Natural killer cell treated with Interleukin-12 subunit alpha and Interleukin-12 subunit beta and Interleukin-15 and Interleukin-18, amount 100 ng/mL, for 72 hours (primary cell): ENCODE measurements around the gene EML4. TPM values are rescaled to one million over a fixed set of nuclear protein-coding genes. Genes with fewer than 3 reads are reported as not detected.

Experiments
- ATAC-seq, 2 donors: fragments of 150-1000 bp; cut with Tn5 transposase in 1 of 2; sonication (Bioruptor Pico), chemical (Tn5 transposase) in 1 of 2; 2 replicates each; pipeline ENCODE4 v1.10.0; 2021
- DNase-seq: peaks from one replicate; pipeline ENCODE4 v3.0.0; 2022; ENCODE audit warnings: low spot score
- H3K27ac Mint-ChIP-seq, 2 donors: 1 replicate in 1 of 2; 2 replicates in 1 of 2; pipeline ENCODE4 v1.8.0; 2022; ENCODE audit warnings: mixed read lengths in 2 of 2, mild to moderate bottlenecking in 1 of 2, moderate library complexity in 1 of 2
- H3K27me3 Mint-ChIP-seq, 2 donors: 1 replicate in 1 of 2; 2 replicates in 1 of 2; pipeline ENCODE4 v1.8.0; 2022; ENCODE audit warnings: mixed read lengths in 2 of 2
- H3K36me3 Mint-ChIP-seq: one replicate; pipeline ENCODE4 v1.8.0; 2022; ENCODE audit warnings: mixed read lengths
- H3K4me1 Mint-ChIP-seq, 2 donors: 1 replicate in 1 of 2; 2 replicates in 1 of 2; pipeline ENCODE4 v1.8.0; 2022; ENCODE audit warnings: low read depth in 2 of 2, mixed read lengths in 2 of 2, mild to moderate bottlenecking in 1 of 2
- H3K4me3 Mint-ChIP-seq: one replicate; pipeline ENCODE4 v1.8.0; 2022; ENCODE audit warnings: mixed read lengths
- H3K9me3 Mint-ChIP-seq: 2 replicates; pipeline ENCODE4 v1.8.0; 2022; ENCODE audit warnings: mixed read lengths
- total RNA-seq, 2 donors: library from RNA; stranded (reverse); gene quantifications; one replicate each; pipeline ENCODE4 v1.2.3, GENCODE V29; 2022

The EML4 gene
- total RNA-seq, 2 donors from 2014 or later: 73.4 to 140 TPM

DNA sequence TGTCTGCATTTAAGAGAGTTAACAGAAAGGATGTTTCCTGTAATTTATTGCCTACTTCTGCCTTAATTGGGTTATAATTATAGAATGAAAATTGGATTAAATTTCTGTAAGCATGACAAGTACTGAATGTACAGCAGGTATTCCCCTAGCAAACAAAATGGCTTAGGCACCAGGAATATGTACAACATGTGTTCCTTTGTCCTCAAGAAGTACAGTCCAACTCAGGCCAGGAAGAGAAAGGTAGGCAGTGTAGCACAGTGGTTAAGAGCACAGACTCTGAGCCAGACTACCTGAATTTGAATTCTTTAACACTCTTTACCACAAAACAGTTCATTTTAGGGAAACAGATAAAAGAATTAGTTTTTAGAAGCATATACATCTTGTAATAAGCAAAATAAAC is 148.8 kb downstream of the EML4 start:
- Mint-ChIP-seq H3K4me3 (no peak overlapping the region), H3K9me3 (no peaks in the 10 kb centered on the region), H3K4me1 (peaks cover 10 to 12% of the 10 kb centered on the region in 2 donors), H3K36me3 (peaks cover 19% of the 10 kb centered on the region), H3K27ac (peak overlapping the region in 1 of 2 donors; percentile 45), H3K27me3 (no peaks in the 10 kb centered on the region)
- no peak for DNase-seq
- ATAC-seq: no peak

GRCh38 chr2:42319265-42319664 is 150.1 kb downstream of the EML4 start:
- Mint-ChIP-seq H3K27me3 (no peaks in the 10 kb centered on the region), H3K4me3 (no peak overlapping the region), H3K36me3 (peaks cover 18% of the 10 kb centered on the region), H3K27ac (no peak overlapping the region), H3K9me3 (no peaks in the 10 kb centered on the region), H3K4me1 (peaks cover 10 to 12% of the 10 kb centered on the region in 2 donors)
- DNase-seq: no peak
- no peak for ATAC-seq

DNA sequence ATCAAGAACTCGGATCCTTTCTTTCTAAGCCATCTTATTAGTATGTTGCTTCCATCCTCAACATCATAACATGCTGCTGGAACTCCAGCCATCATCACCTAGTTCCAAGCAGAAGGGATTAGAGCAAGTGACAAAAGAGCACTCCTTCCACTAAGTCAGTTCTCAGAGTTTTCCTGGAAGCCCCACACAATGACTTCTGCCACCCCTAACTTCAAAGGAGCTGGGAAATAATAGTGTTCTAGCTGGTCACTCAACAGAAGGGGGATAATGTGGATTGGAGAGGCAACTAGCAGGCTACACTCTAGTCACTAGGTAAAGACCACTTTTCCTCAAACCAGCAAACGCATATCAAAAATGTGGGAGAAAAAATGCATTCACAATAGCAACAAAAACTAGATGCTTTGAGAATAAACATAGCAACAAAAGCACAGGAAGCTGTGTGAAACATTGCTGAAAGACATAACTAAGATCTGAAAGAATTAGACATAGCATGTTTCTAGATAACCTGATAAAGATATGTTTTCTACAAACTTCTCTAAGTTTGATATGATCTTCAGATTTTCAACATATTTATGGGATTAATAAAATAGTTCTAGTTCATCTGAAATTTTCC is 152.4 kb downstream of the EML4 start:
- Mint-ChIP-seq H3K9me3 (no peaks in the 10 kb centered on the region), H3K4me3 (no peak overlapping the region), H3K27ac (no peak overlapping the region), H3K27me3 (no peaks in the 10 kb centered on the region), H3K4me1 (peaks cover 0 to 3% of the 10 kb centered on the region in 2 donors), H3K36me3 (peaks cover 8% of the 10 kb centered on the region)
- ATAC-seq (no peak), DNase-seq (no peak)

- peaks cover 0 to 3% of the 10 kb centered on the region in 2 donors for H3K4me1 Mint-ChIP-seq
- ATAC-seq (no peak), DNase-seq (no peak)
- H3K4me3 Mint-ChIP-seq: no peak overlapping the region
- H3K36me3 Mint-ChIP-seq: peaks cover 8% of the 10 kb centered on the region
- H3K9me3 Mint-ChIP-seq: no peaks in the 10 kb centered on the region
- H3K27ac Mint-ChIP-seq: peak overlapping the region; percentile 26 to 51
- H3K27me3 Mint-ChIP-seq: no peaks in the 10 kb centered on the region
Observed at GRCh38 chr2:42324244-42324643, 155.1 kb downstream of the EML4 start.

- no peak overlapping the region for H3K4me3 Mint-ChIP-seq
- peaks cover 14% of the 10 kb centered on the region for H3K36me3 Mint-ChIP-seq
- DNase-seq (no peak), ATAC-seq (no peak)
- H3K4me1 Mint-ChIP-seq: peaks cover 0 to 3% of the 10 kb centered on the region in 2 donors
- no peaks in the 10 kb centered on the region for H3K9me3 Mint-ChIP-seq
- H3K27ac Mint-ChIP-seq: no peak overlapping the region
- no peaks in the 10 kb centered on the region for H3K27me3 Mint-ChIP-seq
Observed at GRCh38 chr2:42324949-42325348, 155.8 kb downstream of the EML4 start.

GRCh38 chr2:42325609-42326008 is 156.5 kb downstream of the EML4 start:
- Mint-ChIP-seq H3K4me3 (no peak overlapping the region), H3K9me3 (no peaks in the 10 kb centered on the region), H3K27me3 (no peaks in the 10 kb centered on the region), H3K27ac (no peak overlapping the region), H3K36me3 (peaks cover 12% of the 10 kb centered on the region), H3K4me1 (peaks cover 0 to 3% of the 10 kb centered on the region in 2 donors)
- DNase-seq (no peak), ATAC-seq (no peak)

GRCh38 chr2:42327125-42327524 is 158.0 kb downstream of the EML4 start:
- H3K36me3 Mint-ChIP-seq: peaks cover 19% of the 10 kb centered on the region
- ATAC-seq: no peak
- no peaks in the 10 kb centered on the region for H3K9me3 Mint-ChIP-seq
- no peak for DNase-seq
- no peaks in the 10 kb centered on the region for H3K27me3 Mint-ChIP-seq
- H3K27ac Mint-ChIP-seq: peak overlapping the region in 1 of 2 donors; percentile 47
- H3K4me1 Mint-ChIP-seq: peaks cover 0 to 3% of the 10 kb centered on the region in 2 donors
- H3K4me3 Mint-ChIP-seq: no peak overlapping the region

DNA sequence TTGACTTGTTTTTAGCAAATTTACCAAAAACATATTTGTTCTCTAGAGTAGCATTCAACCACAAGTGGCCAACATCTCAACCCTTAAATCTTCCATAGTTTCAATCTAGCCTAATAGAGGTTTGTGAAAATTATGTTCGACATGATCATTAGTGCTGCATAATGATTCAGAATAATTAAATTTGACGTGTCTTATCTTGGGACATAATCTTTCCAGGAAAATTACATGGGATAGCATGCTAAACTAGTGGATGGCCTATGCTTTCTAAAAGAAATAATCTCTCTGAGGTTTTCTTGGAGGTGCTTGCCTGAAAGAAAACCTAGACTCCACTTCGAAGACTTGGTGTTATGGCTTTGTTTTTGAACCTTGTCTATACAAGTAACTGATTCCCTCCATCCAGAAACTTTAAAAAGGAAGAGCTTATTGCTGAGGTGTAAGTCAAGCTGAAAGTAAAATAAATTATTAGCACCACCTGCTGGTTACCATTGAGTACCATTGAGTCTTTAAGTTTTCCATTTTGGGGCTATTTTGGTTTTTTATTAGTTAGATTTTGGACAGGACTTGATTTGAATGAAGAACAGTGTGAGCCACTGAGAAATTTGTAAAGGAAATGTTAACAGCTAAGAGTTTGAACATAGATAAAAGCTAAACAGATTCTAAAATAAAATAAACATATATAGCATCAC is 159.1 kb downstream of the EML4 start:
- ATAC-seq (no peak), DNase-seq (no peak)
- peaks cover 24% of the 10 kb centered on the region for H3K36me3 Mint-ChIP-seq
- no peaks in the 10 kb centered on the region for H3K27me3 Mint-ChIP-seq
- no peaks in the 10 kb centered on the region for H3K9me3 Mint-ChIP-seq
- no peak overlapping the region for H3K4me3 Mint-ChIP-seq
- no peak overlapping the region for H3K27ac Mint-ChIP-seq
- H3K4me1 Mint-ChIP-seq: peaks cover 0 to 3% of the 10 kb centered on the region in 2 donors

- Mint-ChIP-seq H3K36me3 (peaks cover 30% of the 10 kb centered on the region), H3K4me1 (peaks cover 0 to 3% of the 10 kb centered on the region in 2 donors), H3K9me3 (no peaks in the 10 kb centered on the region), H3K27me3 (no peaks in the 10 kb centered on the region), H3K27ac (no peak overlapping the region), H3K4me3 (no peak overlapping the region)
- DNase-seq (no peak), ATAC-seq (no peak)
Observed at GRCh38 chr2:42328923-42329322, 159.8 kb downstream of the EML4 start.

- Mint-ChIP-seq H3K36me3 (peaks cover 30% of the 10 kb centered on the region), H3K27me3 (no peaks in the 10 kb centered on the region), H3K27ac (no peak overlapping the region), H3K4me3 (no peak overlapping the region), H3K4me1 (peaks cover 0 to 3% of the 10 kb centered on the region in 2 donors), H3K9me3 (no peaks in the 10 kb centered on the region)
- DNase-seq (no peak), ATAC-seq (no peak)
Observed at GRCh38 chr2:42329736-42330135, 160.6 kb downstream of the EML4 start.

GRCh38 chr2:42331569-42332284 is 162.6 kb downstream of the EML4 start:
- Mint-ChIP-seq H3K36me3 (peaks cover 38% of the 10 kb centered on the region), H3K27ac (peak overlapping the region; percentile 11 to 43), H3K4me3 (no peak overlapping the region), H3K4me1 (peaks cover 0 to 3% of the 10 kb centered on the region in 2 donors), H3K27me3 (no peaks in the 10 kb centered on the region), H3K9me3 (no peaks in the 10 kb centered on the region)
- DNase-seq: no peak
- no peak for ATAC-seq

- Mint-ChIP-seq H3K27me3 (no peaks in the 10 kb centered on the region), H3K36me3 (peaks cover 46% of the 10 kb centered on the region), H3K4me1 (peaks cover 0 to 8% of the 10 kb centered on the region in 2 donors), H3K9me3 (no peaks in the 10 kb centered on the region), H3K4me3 (no peak overlapping the region), H3K27ac (no peak overlapping the region)
- DNase-seq (no peak), ATAC-seq (no peak)
Observed at GRCh38 chr2:42332575-42332974, 163.4 kb downstream of the EML4 start.

DNA sequence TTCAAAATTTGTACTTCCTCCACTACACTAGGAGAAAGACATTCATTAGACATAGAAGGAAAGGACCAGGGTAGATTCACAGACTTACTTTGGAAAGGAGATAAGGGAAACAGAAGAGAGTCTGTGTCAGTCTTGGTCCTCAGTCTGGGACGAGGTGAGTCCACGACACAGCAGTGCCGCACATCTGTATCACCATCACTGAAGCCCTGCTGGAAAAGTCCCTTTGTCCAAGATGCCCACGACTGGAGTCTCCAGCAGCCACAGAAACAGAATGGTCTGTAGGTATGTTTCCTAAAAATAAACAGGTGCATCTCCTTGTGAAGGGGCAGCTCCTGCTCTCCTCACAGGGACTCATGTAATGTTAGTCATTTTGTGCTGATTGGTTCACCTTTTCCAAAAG is 164.4 kb downstream of the EML4 start:
- Mint-ChIP-seq H3K27ac (no peak overlapping the region), H3K36me3 (peaks cover 47% of the 10 kb centered on the region), H3K27me3 (no peaks in the 10 kb centered on the region), H3K4me3 (no peak overlapping the region), H3K4me1 (peaks cover 0 to 10% of the 10 kb centered on the region in 2 donors), H3K9me3 (no peaks in the 10 kb centered on the region)
- DNase-seq (no peak), ATAC-seq (no peak)

DNA sequence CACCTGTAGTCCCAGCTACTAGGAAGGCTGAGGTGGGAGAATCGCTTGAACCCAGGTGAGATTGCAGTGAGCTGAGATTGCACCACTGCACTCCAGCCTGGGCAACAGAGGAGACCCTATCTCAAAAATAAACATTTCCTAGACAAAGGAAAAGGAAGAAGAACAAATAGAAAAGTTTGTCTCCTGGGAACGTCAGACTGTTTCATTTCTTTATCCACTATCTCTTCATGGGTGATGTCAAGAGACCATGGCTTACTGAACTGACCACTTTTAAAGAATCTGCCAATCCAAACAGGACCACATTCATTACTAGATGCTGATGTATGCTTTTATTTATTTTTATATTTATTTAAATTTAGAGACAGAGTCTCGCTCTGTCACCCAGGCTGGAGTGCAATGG is 165.1 kb downstream of the EML4 start:
- peaks cover 47% of the 10 kb centered on the region for H3K36me3 Mint-ChIP-seq
- no peak overlapping the region for H3K4me3 Mint-ChIP-seq
- ATAC-seq (no peak), DNase-seq (no peak)
- no peaks in the 10 kb centered on the region for H3K9me3 Mint-ChIP-seq
- H3K4me1 Mint-ChIP-seq: peaks cover 0 to 10% of the 10 kb centered on the region in 2 donors
- no peak overlapping the region for H3K27ac Mint-ChIP-seq
- H3K27me3 Mint-ChIP-seq: no peaks in the 10 kb centered on the region
